ENCODE data around the gene TMPRSS13.
"Not testable (repeated sequence)": the region's sequence is repeated elsewhere in the genome, so short reads cannot be mapped to it uniquely, and the experiment has no call there.

Gene TMPRSS13

DNA sequence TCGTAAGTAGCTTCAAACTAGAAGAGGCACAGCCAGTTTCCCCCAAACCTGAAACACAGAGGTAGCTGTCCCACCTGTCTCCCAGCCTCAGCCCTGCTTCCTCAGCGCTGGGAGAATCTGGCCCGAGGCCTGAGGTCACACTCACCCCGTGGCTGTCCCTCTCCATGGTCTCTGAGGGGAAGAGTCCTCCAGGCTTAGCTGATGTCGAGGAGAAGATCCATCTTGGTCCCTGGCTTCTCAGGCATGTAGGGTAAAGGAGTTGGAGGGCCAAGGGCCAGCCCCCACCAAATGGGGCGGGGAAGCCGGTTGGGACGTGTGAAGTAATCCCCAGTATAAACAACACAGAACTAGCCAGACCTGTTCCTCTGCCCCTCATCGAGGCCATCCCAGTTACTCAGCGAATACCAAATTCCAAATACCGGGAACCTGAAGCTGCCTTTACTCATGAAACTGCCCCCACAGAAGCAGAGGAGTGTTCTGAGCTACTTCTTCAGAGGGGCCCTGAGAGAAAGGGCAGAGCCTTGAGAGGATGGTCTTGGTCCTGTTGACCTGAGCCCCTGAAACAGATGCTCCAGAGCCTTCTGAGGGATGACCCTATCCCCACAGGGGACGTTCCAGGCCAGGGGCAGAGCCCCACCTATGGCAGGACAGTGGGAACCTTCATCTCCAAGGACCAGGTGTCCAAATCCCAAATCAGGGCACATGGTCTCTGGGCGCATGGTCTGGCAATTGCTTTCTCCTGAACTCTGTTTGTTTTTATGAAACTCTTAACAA is at the start of gene TMPRSS13:
Gene TMPRSS13 (minus strand): TSS at position 261 of the 774 bp plus-strand sequence. CDS start 95 bp downstream, at position 166.
- no peak for DNase-seq

DNA sequence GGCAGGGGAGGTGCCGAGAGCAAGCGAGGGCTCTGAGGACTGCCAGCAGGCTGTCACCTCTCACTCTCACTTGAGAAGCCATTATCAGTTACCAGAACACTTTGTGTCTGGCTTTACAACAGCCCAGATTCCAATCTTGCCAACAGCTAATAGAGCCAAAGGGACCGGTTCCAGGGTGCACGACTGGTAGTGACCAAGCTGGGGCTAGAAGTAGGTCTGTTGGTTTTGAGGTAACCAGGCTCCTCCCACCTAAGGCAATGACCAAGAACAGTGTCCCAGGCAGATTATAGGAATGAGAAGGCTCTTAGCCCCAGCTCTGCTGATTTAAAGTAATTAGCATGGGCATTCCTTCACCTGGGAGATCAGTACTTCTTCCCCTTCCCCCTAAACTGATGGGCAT is 49.8 kb upstream of the TMPRSS13 start:
- DNase-seq, result no peak

DNA sequence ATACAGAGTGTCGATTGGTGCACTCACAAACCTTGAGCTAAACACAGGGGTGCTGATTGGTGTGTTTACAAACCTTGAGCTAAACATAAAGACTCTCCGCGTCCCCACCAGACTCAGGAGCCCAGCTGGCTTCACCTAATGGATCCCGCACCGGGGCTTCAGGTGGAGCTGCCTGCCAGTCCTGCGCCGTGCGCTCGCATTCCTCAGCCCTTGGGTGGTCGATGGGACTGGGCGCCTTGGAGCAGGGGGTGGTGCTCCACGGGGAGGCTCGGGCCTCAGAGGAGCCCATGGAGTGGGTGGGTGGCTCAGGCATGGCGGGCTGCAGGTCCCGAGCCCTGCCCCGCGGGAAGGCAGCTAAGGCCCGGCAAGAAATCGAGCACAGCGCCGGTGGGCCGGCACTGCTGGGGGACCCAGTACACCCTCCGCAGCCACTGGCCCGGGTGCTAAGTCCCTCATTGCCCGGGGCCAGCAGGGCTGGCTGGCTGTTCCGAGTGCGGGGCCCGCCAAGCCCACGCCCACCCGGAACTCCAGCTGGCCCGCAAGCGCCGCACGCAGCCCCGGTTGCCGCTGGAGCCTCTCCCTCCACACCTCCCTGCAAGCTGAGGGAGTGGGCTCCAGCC is 49.2 kb upstream of the TMPRSS13 start:
- not testable (repeated sequence) for DNase-seq

GRCh38 chr11:117977612-117978264 is 48.5 kb upstream of the TMPRSS13 start:
- not testable (repeated sequence) for DNase-seq

DNA sequence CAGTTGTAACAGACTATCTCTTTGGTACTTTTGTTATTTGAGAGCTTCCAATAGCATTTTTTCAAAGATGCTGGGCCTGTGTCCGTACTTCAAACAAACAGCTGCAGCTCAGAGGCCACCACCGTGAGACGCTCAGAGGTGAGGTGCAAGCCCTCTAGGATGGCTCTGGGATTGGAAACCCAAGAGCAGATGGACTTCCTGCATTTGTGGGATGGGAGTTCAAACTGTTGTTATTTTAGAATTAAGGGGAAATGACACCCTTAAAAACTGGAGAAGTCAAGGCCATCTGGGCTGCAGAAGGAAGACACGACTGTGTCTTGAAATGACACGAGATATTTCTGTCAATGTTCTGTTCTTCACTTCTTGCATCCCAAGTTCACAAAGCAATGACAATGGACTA is 47.8 kb upstream of the TMPRSS13 start:
- no peak for DNase-seq

DNA sequence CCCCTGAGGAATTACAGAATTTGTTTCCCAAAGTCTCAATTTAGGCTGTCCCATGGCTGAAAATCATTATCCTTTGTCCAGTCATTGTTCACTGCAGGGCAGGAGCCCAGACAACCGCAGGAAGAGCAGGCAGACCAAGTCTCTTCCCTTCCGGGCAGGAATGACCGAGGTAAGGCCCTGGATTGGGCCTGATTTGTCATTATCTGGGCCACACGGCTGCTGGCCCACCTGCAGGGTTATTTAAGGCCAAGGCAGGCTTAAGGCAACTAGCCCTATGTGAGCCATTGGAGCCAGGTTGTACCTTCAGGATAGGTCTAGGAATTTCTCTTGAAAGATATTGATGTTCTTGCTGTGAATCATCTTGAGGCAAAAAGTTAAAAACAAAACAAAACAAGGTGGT is 47.2 kb upstream of the TMPRSS13 start:
- DNase-seq, result no peak

DNA sequence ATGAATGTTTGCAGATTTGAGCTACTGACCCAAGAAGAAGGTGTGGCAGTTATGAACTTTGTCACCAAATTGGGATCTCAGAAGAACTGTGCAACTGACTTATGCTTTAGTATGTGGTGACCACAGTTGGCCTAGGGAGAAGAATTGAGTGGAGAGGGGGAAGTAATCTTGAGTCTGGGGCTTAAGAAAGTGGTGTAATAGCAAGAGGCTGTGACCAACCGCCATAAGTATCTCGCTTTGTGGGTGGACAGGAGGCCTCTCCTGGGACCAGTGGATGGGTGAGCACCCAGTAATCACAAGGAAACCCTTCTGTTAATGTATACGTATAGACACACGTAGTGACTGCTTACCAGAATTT is 44.3 kb upstream of the TMPRSS13 start:
- DNase-seq, result no peak

GRCh38 chr11:117972629-117973502 is 43.7 kb upstream of the TMPRSS13 start:
- no peak for DNase-seq

DNA sequence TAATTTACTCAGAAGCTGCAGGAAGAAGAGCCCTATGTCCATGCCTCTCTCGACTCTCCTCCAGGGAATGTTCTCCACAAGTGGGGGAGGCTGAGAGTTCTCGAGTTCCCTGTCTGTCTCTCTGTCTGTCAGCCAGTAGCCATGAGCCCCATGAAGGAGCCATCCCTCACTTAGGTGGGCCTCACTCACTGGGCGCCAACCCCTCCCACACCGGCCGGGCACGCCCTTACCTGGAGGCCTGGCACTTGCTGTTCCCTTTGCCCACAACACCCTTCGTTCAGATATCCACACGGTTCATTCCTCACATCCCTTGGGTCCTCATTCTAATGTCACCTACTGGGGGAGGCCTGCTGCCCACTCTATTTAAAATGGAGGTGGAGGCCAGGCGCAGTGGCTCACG is 42.8 kb upstream of the TMPRSS13 start:
- no peak for DNase-seq

DNA sequence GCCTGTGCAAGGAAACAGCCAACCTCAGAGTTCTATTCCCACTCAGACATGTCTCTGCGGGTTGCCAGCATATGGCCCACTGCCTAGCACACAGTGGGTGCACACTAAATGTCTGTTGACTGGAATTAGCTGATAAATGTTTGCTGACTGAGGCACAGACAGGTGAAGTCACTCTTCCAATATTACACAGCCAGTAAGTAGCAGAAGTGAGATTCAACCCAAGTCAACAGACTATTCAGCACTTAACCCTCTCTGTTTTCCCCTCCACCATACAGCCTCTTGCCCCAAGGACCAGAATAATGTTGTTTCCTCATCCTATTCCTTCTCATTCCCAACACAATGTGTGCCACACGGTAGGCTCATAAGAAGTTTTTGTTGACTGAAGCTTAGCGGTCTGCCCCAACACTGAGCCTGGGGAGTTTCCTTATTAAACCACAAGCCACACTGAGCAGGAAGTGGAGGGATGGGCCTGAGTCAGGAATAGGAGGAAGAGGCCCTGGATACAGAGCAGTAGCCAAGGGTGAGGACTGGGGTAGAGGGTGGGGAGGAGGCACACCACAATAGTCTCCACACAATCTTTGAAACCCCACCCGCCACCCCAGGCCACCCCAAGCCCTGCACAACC is 41.3 kb upstream of the TMPRSS13 start:
- no peak for DNase-seq

- no peak for DNase-seq
Observed at GRCh38 chr11:117969160-117969991, 40.2 kb upstream of the TMPRSS13 start.

DNA sequence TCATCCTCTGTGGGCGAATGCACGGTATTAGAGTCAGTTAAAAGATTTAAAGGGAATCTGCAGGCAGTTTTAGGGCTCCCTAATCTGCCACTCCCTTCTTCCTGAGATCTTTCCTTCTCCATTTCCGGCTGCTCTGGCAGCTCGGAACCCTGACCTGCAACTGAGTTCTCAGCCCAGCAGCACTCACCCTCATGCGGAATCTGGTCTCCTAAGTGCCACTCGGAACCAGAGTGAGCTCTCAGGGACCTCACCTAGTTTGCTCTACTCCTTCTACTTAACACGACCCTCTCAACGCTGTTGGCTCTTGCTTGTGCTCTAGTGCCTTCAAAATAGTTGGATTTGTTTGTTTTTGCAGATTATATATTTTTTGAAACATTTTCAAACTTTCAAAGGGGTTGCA is 37.7 kb upstream of the TMPRSS13 start:
- DNase-seq, result no peak

DNA sequence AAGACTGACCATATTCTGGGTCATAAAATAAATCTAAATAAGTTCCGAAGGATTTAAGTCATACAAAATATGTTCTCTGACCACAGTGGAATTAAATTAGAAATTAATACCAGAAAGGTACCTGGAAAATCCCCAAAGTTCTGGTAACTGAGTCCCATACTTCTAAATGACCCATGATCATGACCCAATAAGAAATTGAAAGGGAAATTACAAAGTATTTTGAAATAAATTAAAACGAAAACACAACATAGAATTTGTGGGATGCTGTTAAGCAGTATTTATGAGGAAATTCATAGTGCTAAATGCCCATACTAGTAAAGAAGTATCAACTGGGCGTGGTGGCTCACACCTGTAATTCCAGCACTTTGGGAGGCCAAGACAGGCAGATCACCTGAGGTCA is 33.6 kb upstream of the TMPRSS13 start:
- no peak for DNase-seq

GRCh38 chr11:117961896-117962295 is 32.7 kb upstream of the TMPRSS13 start:
- no peak for DNase-seq

GRCh38 chr11:117960406-117960805 is 31.2 kb upstream of the TMPRSS13 start:
- DNase-seq, result no peak

GRCh38 chr11:117959438-117960149 is 30.4 kb upstream of the TMPRSS13 start:
- no peak for DNase-seq

GRCh38 chr11:117958949-117959348 is 29.7 kb upstream of the TMPRSS13 start:
- no peak for DNase-seq

GRCh38 chr11:117953024-117953671 is 23.9 kb upstream of the TMPRSS13 start:
- peak; percentile 33 for DNase-seq

- DNase-seq, result peak; percentile 39
Observed at GRCh38 chr11:117950993-117951961, 22.1 kb upstream of the TMPRSS13 start.
